Right lobe of liver (tissue), 4 donors: Measurements from ENCODE around the gene CD302.

Source experiments
- POLR2A ChIP-seq: fragments of 450-650 bp; IDR thresholded peaks from one replicate; pipeline ENCODE4 v1.6.1; 2017; ENCODE audit warnings: antibody characterized with exemption, mild to moderate bottlenecking
- TF ChIP-seq, protein P1 (sequence below), 4 donors: fragments of 200-600 bp in 3 of 4; fragments of 450-650 bp in 1 of 4; IDR thresholded peaks; one replicate each; pipeline versions ENCODE4 v1.5.1 to v1.8.0; 2016 to 2022; ENCODE audit warnings: antibody characterized with exemption in 4 of 4, mild to moderate bottlenecking in 2 of 4
- donor health status: DM: no; HTN: no; CAD: no.
- donor health status: DM: no; HTN: no; CAD: no.
- donor health status: DM: no; HTN: yes; CAD: no.

DNA sequence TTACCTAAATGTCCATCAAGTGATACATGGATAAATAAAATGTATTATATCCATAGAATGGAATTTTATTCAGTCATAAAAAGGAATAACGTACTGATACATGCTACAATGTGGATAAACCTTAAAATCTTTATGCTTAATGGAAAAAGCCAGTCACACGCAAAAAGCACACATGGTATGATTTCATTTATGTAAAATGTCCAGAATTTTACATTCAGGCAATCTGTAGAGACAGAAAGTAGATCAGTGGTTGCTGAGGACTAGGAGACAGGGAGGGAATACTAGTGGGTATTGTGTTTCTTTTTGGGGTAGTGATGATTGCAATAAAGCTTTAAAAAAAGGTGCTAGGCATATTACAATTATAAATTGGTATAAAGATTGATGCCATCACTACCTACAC, 30.7 kb upstream of the CD302 start:
- TF ChIP-seq, protein P1, sequence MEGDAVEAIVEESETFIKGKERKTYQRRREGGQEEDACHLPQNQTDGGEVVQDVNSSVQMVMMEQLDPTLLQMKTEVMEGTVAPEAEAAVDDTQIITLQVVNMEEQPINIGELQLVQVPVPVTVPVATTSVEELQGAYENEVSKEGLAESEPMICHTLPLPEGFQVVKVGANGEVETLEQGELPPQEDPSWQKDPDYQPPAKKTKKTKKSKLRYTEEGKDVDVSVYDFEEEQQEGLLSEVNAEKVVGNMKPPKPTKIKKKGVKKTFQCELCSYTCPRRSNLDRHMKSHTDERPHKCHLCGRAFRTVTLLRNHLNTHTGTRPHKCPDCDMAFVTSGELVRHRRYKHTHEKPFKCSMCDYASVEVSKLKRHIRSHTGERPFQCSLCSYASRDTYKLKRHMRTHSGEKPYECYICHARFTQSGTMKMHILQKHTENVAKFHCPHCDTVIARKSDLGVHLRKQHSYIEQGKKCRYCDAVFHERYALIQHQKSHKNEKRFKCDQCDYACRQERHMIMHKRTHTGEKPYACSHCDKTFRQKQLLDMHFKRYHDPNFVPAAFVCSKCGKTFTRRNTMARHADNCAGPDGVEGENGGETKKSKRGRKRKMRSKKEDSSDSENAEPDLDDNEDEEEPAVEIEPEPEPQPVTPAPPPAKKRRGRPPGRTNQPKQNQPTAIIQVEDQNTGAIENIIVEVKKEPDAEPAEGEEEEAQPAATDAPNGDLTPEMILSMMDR (IDR thresholded peaks at IDR 0.05) = no peak
- TF ChIP-seq POLR2A = no peak
